ENCODE results near the gene NGEF. TPM values are rescaled to one million over a fixed set of nuclear protein-coding genes. Genes with fewer than 3 reads are reported as not detected.

Gene NGEF
- total RNA-seq, 1 experiment from 2014 or later = 5.4 TPM

- no peaks in the 10 kb centered on the region for H3K9me3 Mint-ChIP-seq
- H3K27me3 Mint-ChIP-seq (ENCODE audit: low read depth) = no peaks in the 10 kb centered on the region; the same call in 1 of the 2 replicates
- no peak overlapping the region for H3K4me3 Mint-ChIP-seq
- H3K36me3 Mint-ChIP-seq = peaks cover 8% of the 10 kb centered on the region; the same call in 1 of the 2 replicates
- no peak for TF ChIP-seq TEAD4 (CRISPR knock-in tag; IDR thresholded peaks at IDR 0.05)
- TF ChIP-seq SMAD3 (CRISPR knock-in tag; IDR thresholded peaks at IDR 0.05; ENCODE audit: borderline replicate concordance) = no peak
- TF ChIP-seq ZNF138 (CRISPR knock-in tag; conservative IDR thresholded peaks at IDR 0.05) = no peak
- no peak for TF ChIP-seq OVOL2 (CRISPR knock-in tag; IDR thresholded peaks at IDR 0.05; ENCODE audit: borderline replicate concordance)
- TF ChIP-seq, protein P1, sequence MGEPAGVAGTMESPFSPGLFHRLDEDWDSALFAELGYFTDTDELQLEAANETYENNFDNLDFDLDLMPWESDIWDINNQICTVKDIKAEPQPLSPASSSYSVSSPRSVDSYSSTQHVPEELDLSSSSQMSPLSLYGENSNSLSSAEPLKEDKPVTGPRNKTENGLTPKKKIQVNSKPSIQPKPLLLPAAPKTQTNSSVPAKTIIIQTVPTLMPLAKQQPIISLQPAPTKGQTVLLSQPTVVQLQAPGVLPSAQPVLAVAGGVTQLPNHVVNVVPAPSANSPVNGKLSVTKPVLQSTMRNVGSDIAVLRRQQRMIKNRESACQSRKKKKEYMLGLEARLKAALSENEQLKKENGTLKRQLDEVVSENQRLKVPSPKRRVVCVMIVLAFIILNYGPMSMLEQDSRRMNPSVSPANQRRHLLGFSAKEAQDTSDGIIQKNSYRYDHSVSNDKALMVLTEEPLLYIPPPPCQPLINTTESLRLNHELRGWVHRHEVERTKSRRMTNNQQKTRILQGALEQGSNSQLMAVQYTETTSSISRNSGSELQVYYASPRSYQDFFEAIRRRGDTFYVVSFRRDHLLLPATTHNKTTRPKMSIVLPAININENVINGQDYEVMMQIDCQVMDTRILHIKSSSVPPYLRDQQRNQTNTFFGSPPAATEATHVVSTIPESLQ (CRISPR knock-in tag; IDR thresholded peaks at IDR 0.05) = no peak
- TF ChIP-seq GRHL2 (CRISPR knock-in tag; IDR thresholded peaks at IDR 0.05; ENCODE audit: insufficient replicate concordance, severe bottlenecking) = no peak
- TF ChIP-seq ARID4B (CRISPR knock-in tag; IDR thresholded peaks at IDR 0.05; ENCODE audit: borderline replicate concordance) = no peak
- no peak for TF ChIP-seq NFATC4 (CRISPR knock-in tag; IDR thresholded peaks at IDR 0.05)
- TF ChIP-seq SMAD4 (CRISPR knock-in tag; IDR thresholded peaks at IDR 0.05) = no peak
- TF ChIP-seq, protein P2, sequence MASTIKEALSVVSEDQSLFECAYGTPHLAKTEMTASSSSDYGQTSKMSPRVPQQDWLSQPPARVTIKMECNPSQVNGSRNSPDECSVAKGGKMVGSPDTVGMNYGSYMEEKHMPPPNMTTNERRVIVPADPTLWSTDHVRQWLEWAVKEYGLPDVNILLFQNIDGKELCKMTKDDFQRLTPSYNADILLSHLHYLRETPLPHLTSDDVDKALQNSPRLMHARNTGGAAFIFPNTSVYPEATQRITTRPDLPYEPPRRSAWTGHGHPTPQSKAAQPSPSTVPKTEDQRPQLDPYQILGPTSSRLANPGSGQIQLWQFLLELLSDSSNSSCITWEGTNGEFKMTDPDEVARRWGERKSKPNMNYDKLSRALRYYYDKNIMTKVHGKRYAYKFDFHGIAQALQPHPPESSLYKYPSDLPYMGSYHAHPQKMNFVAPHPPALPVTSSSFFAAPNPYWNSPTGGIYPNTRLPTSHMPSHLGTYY (CRISPR knock-in tag; IDR thresholded peaks at IDR 0.05) = no peak
- TF ChIP-seq ZBTB43 (CRISPR knock-in tag; IDR thresholded peaks at IDR 0.05) = no peak
- TF ChIP-seq NFYB (CRISPR knock-in tag; conservative IDR thresholded peaks at IDR 0.05; ENCODE audit: low read depth) = no peak
- no peak for TF ChIP-seq STAT6 (CRISPR knock-in tag; conservative IDR thresholded peaks at IDR 0.05; ENCODE audit: low read depth)
- TF ChIP-seq ZNF423 (CRISPR knock-in tag; IDR thresholded peaks at IDR 0.05) = no peak
- TF ChIP-seq ZNF416 (CRISPR knock-in tag; IDR thresholded peaks at IDR 0.05) = no peak
- TF ChIP-seq NR2C2 (CRISPR knock-in tag; IDR thresholded peaks at IDR 0.05) = no peak
- no peak for TF ChIP-seq ESRRA (CRISPR knock-in tag; IDR thresholded peaks at IDR 0.05; ENCODE audit: borderline replicate concordance)
- no peak for TF ChIP-seq ZNF219 (CRISPR knock-in tag; IDR thresholded peaks at IDR 0.05; ENCODE audit: borderline replicate concordance)
- H3K27ac Mint-ChIP-seq = no peak overlapping the region
- ATAC-seq (no peak), DNase-seq (ENCODE audit: low spot score) (no peak)
- H3K4me1 Mint-ChIP-seq = no peaks in the 10 kb centered on the region
- CTCF ChIA-PET = no interaction called here
- POLR2A ChIA-PET = no interaction called here
Measured at GRCh38 chr2:232863996-232864395, 149.1 kb downstream of the NGEF start.
